DLD1 (cell line): ENCODE data around the gene SFRP5.

Experiments used
- in situ Hi-C: cut with HindIII; loops from 2 replicates; pipeline ENCODE4 v1.10.0; 2017; ENCODE audit warnings: low sequenced_read_pairs

The SFRP5 gene

DNA sequence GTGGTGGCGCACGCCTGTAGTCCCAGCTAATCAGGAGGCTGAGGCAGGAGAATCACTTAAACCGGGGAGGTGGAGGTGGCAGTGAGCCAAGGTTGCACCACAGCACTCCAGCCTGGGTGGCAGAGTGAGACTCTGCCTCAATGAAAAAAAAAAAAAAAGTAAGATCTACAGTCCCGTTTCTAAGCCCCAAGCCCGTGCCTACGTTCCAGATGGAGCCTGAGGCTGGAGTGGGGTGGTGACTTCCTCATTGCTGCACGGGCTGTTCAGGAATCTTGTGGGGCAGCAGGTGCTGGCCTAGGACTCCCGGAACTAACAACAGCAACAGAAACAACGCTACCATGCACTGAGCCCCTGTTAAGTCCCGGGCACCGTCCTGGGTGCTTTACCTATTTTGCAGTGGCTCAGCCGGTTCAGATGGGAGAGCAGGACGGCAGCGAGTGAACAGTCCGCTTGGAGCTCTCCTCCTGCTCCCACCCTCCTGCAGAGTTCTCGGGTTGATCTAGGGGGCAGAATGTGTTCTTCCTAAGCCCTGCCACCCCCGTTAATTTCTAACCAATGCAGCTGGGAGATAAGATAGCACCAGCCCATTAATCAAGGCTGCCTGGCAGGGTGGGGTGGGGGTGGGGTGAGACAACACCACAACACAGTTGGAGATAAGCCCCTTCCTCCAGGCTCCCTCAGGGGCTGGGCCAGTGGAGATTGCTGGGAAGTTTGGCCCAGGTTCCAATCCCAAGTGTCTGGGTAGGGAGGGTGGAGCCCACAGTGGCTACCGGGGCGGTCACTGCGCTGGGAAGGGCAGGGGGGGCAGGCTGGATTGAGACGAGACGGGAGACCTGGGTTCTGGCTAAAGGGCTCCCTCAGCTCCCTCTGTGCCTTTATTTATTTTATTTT is 17.0 kb upstream of the SFRP5 start:
- in situ Hi-C loops: no loop called here

DNA sequence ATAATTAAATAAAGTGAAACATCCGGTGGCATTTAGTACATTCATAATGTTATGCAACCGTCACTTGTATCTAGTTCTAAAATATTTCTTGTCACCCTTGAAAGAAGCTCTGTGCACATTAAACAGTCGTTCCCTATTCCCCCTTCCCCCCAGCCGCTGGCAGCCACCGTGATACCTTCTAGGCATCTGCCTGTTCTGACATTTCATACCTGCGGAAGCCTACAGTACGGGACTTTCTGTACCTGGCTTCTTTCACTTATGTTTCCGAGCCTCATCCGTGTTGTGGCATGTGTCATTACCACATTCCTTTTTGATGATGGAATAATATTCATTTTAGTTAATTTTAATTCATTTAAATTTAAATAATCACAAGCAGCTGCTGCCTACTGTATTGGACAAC is 13.9 kb upstream of the SFRP5 start:
- in situ Hi-C loops: no loop called here

DNA sequence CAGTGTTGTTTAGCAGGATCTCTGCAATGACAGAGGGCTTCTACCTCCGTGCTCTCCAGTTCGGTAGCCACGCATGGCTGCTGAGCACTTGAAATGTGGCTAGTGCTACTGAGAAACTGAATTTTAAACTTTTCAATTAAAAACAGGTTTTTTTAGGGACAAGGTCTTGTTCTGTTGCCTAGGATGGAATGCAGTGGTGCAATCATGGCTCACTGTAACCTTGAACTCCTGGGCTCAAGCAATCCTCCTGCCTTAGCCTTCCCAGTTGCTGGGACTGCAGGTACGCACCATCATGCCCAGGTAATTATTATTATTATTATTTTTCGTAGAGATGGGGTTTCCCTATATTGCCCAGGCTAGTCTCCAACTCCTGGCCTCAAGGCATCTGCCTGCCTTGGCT is 13.4 kb upstream of the SFRP5 start:
- in situ Hi-C loops: no loop called here

- in situ Hi-C loops: no loop called here
These were observed 12.5 kb upstream of the SFRP5 start for GRCh38 chr10:97784200-97784810.

DNA sequence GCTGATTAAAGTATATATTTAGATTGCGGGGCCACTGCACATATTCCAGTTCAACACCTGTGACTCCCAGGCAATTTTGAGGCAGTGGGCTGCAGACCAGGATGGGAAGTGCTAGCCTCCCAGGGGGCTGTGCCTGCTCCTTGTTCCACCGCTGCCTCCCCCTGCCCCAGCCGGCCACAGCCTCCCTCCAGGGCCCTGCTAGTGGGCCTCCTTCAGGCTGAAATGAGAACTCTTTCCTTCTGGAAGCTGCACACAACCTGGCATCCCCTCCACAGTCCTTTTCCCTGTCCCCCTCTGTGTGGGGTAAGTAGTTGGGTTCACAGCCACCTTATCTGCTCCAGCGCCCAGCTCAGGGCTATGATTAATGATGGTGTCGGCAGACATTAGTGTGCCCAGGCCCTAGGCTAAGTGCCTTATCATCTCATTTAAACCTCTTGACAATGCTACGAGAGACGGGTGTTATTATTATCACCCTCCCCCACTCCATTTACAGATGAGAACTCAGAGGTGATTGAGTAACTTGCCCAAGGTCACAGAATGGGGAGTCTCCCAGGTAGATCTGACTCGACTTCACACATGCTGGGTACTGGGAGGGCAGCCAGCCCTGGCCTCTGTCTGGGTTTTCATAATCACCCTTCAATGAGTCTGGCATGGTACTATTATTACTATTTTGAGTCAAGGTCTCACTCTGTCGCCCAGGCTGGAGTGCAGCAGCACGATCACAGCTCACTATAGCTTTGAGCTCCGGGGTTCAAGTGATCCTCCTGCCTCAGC is 10.8 kb upstream of the SFRP5 start:
- in situ Hi-C loops: no loop called here

DNA sequence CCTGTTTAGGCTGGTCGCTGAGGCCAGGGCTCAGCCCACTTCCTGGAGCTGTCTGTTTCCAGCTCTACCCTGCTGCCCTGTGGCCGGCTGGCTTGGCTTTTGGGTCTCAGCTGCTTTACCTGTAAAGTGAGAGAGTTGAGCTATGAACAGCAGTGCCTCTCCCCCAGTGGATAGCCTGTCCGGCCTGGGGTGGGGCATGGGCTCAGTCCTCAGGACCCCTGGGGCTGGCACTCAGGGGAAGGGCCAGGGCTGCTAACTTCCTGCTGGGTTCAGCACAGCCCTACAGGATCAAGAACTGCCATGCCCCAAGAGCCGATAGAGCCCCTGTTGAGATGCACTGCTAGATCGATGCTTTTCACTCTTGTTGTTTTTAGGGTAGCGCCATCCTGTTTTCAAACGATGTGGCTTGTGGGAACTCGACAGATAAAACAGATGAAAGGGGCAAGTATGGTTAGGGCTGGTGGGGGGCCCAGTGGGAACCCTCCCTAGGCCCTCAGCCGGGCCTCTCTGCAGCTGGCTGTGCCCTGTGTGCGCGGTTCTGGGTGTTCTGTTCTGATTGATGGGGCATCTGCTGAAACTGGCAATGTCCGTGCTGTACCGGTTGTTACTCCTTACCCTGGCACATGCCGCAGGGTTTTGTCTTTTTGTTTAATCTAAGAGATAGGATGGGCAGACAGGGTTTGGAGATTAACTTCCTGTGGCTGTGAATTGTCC is 10.0 kb upstream of the SFRP5 start:
- in situ Hi-C loops: no loop called here

GRCh38 chr10:97780841-97781617 is 9.2 kb upstream of the SFRP5 start:
- in situ Hi-C loops: no loop called here

GRCh38 chr10:97779975-97780374 is 8.2 kb upstream of the SFRP5 start:
- in situ Hi-C loops: no loop called here

GRCh38 chr10:97779492-97779891 is 7.7 kb upstream of the SFRP5 start:
- in situ Hi-C loops: no loop called here

DNA sequence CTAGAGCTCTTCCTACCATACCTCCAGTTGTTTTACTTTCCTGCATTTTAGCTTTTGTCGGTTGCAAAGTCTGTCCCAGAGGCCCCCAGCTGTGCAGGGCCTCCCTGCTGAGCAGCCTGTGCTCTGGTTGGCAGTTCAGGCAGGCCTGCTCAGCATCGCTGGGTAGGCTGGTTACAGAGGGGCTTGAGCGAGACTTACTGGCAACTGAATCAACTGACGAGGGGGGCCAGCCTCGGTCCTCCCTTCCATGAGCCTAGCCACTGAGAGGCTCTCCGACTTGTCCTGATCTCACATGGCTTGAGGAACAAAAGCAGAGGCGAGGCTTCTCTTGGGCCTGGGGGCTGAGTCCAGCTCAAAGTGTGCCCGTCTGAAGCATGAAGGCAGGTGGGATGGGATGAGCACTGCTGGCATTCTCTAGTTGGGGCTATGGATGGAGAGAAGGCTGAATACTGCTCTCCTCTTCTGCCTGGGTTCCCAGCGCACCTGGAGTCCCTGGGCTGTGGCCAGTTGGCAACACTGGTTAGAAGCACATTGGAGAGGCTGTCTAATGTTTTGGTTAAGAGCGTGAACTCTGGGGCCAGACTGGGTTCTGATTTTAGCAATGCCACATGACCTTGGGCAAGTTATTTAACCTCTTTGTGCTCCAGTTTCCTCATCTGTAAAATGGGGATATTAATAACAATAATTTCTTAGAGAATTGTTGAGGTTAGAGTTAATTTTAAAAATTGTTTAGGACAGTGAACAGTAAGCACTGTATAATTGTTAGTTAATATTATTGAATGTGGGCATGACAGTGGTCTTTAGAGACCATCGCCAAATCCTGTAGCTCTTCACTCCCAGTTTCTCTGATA is 6.9 kb upstream of the SFRP5 start:
- in situ Hi-C loops: no loop called here

GRCh38 chr10:97777143-97777542 is 5.3 kb upstream of the SFRP5 start:
- in situ Hi-C loops: no loop called here

DNA sequence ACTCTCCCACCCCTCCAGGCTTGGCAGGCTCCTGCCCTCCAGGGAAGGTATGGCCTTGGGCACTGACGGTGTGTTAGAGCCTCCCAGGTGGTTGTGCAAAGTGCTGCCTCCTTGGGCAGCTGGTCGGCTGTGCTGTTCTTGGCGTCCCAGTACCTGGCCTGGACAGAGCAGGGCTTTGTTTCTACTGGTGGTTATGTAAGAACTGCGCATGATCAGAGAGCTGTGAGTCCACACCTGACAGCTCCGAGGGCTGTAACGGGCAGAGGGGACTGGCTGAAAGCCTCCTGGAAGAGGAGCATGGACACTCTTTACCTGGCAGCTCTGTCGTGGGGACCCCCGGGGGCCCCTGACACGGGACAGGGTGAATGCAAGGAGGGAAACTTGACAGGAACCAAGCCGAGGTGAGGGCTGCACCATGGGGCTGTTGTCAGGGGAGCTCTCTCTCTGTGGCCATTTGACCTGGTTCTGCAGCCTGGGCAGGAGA is 3.1 kb upstream of the SFRP5 start:
- in situ Hi-C loops: no loop called here

DNA sequence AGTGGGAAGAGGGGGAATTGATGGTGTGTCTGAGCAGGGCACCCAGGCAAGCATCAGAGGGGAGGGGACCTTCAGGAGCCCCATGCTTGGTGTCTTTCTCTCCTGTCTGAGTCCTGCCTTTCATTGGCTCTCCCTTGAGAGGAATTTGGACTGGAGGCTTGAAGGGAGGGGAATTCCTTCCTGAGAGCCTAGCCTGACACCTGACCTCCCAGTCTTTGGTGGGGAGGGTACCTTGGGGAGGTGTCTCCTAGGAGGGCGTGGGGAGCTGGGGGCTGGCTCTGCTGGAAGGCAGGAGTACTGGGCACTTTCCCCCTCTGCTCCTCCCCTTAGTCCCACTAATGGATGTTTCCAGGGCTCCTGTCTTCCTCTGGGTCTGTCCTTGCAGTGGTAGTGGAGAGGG is 1.3 kb upstream of the SFRP5 start:
- in situ Hi-C loops: no loop called here

DNA sequence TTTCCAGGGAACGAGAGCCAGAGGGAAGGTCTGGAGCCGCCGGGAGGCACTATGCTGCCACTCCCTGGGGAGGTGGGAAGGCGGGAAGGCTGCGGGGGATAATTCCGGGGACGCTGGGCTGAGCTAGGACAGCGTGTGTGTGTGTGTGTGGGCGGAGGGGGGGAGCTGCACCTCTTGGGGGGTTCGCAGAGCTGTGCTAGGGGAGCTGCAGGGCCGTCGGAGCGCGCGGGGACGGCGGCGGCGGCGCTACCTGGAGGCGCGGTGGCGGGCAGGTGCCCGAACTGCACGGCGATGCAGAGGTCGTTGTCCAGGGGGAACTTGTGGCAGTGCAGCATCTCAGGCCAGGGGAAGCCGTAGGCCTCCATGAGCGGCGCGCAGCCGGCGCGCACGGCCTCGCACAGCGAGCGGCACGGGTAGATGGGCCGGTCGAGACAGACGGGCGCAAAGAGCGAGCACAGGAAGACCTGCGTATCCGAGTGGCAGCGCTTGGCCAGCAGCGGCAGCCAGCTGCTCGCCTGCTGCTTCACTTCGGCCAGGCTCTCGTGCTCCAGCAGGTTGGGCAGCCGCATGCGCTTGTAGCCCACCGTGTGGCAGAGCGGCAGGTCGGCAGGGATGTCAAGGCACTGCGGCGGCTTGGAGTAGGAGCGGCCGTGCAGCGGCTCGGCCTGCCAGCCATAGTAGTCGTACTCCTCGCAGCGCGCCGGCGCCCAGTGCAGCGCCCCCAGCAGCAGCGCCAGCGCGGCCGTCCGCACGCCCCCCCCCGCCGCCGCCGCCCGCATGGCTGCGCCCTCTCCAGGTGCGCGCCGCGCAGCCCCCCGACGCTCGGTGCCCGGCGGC is 526 bp downstream of the SFRP5 start:
- in situ Hi-C loops: no loop called here

GRCh38 chr10:97770255-97770654 is 1.5 kb downstream of the SFRP5 start:
- in situ Hi-C loops: no loop called here

- in situ Hi-C loops: no loop called here
These were observed 3.2 kb downstream of the SFRP5 start for GRCh38 chr10:97768322-97769315.
